Testis (tissue), 3 donors: ENCODE data around the gene DISC1. TPM values are rescaled to one million over a fixed set of nuclear protein-coding genes. Genes with fewer than 3 reads are reported as not detected.

Experiments
- DNase-seq: peaks from one replicate; pipeline ENCODE4 v3.0.0-alpha.2; 2019
- H3K27ac ChIP-seq, 2 donors: fragments of 200-600 bp; sonication (generic); one replicate each; pipeline ENCODE4 v1.5.1; 2019
- H3K27me3 ChIP-seq: fragments of 200-600 bp; sonication (generic); one replicate; pipeline ENCODE4 v1.5.1; 2019
- H3K36me3 ChIP-seq: fragments of 200-600 bp; sonication (generic); one replicate; pipeline ENCODE4 v1.5.1; 2017; ENCODE audit warnings: low read depth; ENCODE audit errors: missing control alignments
- H3K4me1 ChIP-seq: fragments of 200-600 bp; sonication (generic); one replicate; pipeline ENCODE4 v1.5.1; 2019
- H3K4me3 ChIP-seq, 2 donors: fragments of 200-600 bp; sonication (generic); one replicate each; pipeline ENCODE4 v1.5.1; 2017 to 2019
- H3K9me3 ChIP-seq: fragments of 200-600 bp; sonication (generic); one replicate; pipeline ENCODE4 v1.5.1; 2017
- CTCF ChIP-seq, 3 experiments: fragments of 450-650 bp in 2 of 3; fragments of 200-600 bp in 1 of 3; sonication (generic) in 1 of 3; IDR thresholded peaks; one replicate each; pipeline ENCODE4 v1.5.1; 2016 to 2019; ENCODE audit warnings: antibody characterized with exemption in 3 of 3, mild to moderate bottlenecking in 2 of 3, moderate library complexity in 1 of 3
- POLR2A ChIP-seq: fragments of 450-650 bp; IDR thresholded peaks from one replicate; pipeline ENCODE4 v1.6.1; 2017; ENCODE audit warnings: antibody characterized with exemption, mild to moderate bottlenecking, moderate library complexity
- WGBS, 2 donors: methylation state at CpG; one replicate each; pipeline ENCODE4 v1.1.5; 2018; 5-methylcytosine and 5-hydroxymethylcytosine counted together
- intact Hi-C: fragments of 100-400 bp; cut with DNase I; formaldehyde crosslinking; loops from one replicate; pipeline ENCODE4 v1.15.1; 2023; ENCODE audit warnings: low total_unique reads
- polyA plus RNA-seq: library from polyadenylated mRNA; stranded (reverse); fragments of 350-450 nt; fragmentation: Illumina TruSeq; extraction: RNeasy Lipid Tissue Mini Kit (QIAGEN cat#74804); gene quantifications from one replicate; pipeline ENCODE4 v1.2.3, GENCODE V29; 2014; ENCODE audit warnings: low read depth, low replicate concordance; ENCODE audit not compliant: insufficient read depth
- total RNA-seq, 2 donors: library from RNA; depleted of rRNA; stranded (reverse); fragments of >200 nt; gene quantifications; one replicate each; pipeline ENCODE4 v1.2.3, GENCODE V29; 2016

DISC1 gene
- total and polyA plus RNA-seq, 3 donors from 2014 or later = 1.8 to 6.8 (median 5.7) TPM

GRCh38 chr1:232020352-232020751 is 393.8 kb downstream of the DISC1 start:
- no peaks in the 10 kb centered on the region for H3K9me3 ChIP-seq
- no peak overlapping the region for H3K27ac ChIP-seq
- intact Hi-C loops = no loop called here
- no peaks in the 10 kb centered on the region for H3K27me3 ChIP-seq
- H3K4me1 ChIP-seq = no peaks in the 10 kb centered on the region
- H3K4me3 ChIP-seq = no peak overlapping the region
- no peak for TF ChIP-seq POLR2A
- no peak for TF ChIP-seq CTCF (IDR thresholded peaks at IDR 0.05)
- no peaks in the 10 kb centered on the region for H3K36me3 ChIP-seq
- 52 to 100% methylated on average over 1 of the region's 1 CpG for WGBS, 2 donors
- no peak for DNase-seq

- 58 to 70% methylated on average over 4 of the region's 4 CpGs for WGBS, 2 donors
- peak; percentile 47 for DNase-seq
- Histone ChIP-seq H3K27ac (no peak overlapping the region), H3K9me3 (no peaks in the 10 kb centered on the region), H3K36me3 (no peaks in the 10 kb centered on the region), H3K4me3 (no peak overlapping the region), H3K4me1 (peaks cover 6% of the 10 kb centered on the region), H3K27me3 (no peaks in the 10 kb centered on the region)
- TF ChIP-seq CTCF (IDR thresholded peaks at IDR 0.05) (no peak), POLR2A (no peak)
- intact Hi-C loops = no loop called here
These were observed 402.7 kb downstream of the DISC1 start for GRCh38 chr1:232029315-232029714.

- Histone ChIP-seq H3K9me3 (no peaks in the 10 kb centered on the region), H3K4me1 (peaks cover 6% of the 10 kb centered on the region), H3K27me3 (no peaks in the 10 kb centered on the region), H3K36me3 (no peaks in the 10 kb centered on the region), H3K4me3 (no peak overlapping the region), H3K27ac (no peak overlapping the region)
- TF ChIP-seq CTCF (IDR thresholded peaks at IDR 0.05) = no peak
- no peak for TF ChIP-seq POLR2A
- DNase-seq = no peak
- intact Hi-C loops = no loop called here
These were observed 404.6 kb downstream of the DISC1 start for GRCh38 chr1:232031156-232031555.

GRCh38 chr1:232033285-232033684 is 406.7 kb downstream of the DISC1 start:
- Histone ChIP-seq H3K27ac (no peak overlapping the region), H3K27me3 (no peaks in the 10 kb centered on the region), H3K36me3 (no peaks in the 10 kb centered on the region), H3K9me3 (no peaks in the 10 kb centered on the region), H3K4me1 (peaks cover 6% of the 10 kb centered on the region), H3K4me3 (no peak overlapping the region)
- intact Hi-C loops = no loop called here
- no peak for DNase-seq
- 83 to 89% methylated on average over 4 of the region's 4 CpGs for WGBS, 2 donors
- TF ChIP-seq POLR2A = no peak
- no peak for TF ChIP-seq CTCF (IDR thresholded peaks at IDR 0.05)

- WGBS, 2 donors = 100% methylated on average over 1 of the region's 1 CpG
- H3K27ac ChIP-seq = no peak overlapping the region
- no peaks in the 10 kb centered on the region for H3K9me3 ChIP-seq
- DNase-seq = no peak
- peaks cover 3% of the 10 kb centered on the region for H3K4me1 ChIP-seq
- no peak for TF ChIP-seq CTCF (IDR thresholded peaks at IDR 0.05)
- TF ChIP-seq POLR2A = no peak
- no peaks in the 10 kb centered on the region for H3K27me3 ChIP-seq
- intact Hi-C loops = no loop called here
- no peaks in the 10 kb centered on the region for H3K36me3 ChIP-seq
- no peak overlapping the region for H3K4me3 ChIP-seq
These were observed 408.0 kb downstream of the DISC1 start for GRCh38 chr1:232034556-232034955.
